ENCODE data around the gene MAGEF1. TPM values are rescaled to one million over a fixed set of nuclear protein-coding genes. Genes with fewer than 3 reads are reported as not detected.

MAGEF1 gene
- total and polyA plus RNA-seq, 2 donors from 2014 or later = 37.9 to 50.0 TPM

GRCh38 chr3:184760337-184761074 is 48.6 kb upstream of the MAGEF1 start:
- H3K4me3 ChIP-seq (ENCODE audit: low read length in 3 of 3) = no peak overlapping the region
- peaks cover 0 to 16% (median 2%) of the 10 kb centered on the region in 3 donors for H3K4me1 ChIP-seq (ENCODE audit: control insufficient read depth in 2 of 3, insufficient read depth in 2 of 3, low read depth in 1 of 3, low read length in 3 of 3)
- no peaks in the 10 kb centered on the region for H3K27me3 ChIP-seq (ENCODE audit: control insufficient read depth, insufficient read depth, low read length)
- no peak overlapping the region for H3K27ac ChIP-seq (ENCODE audit: low read depth in 2 of 2, low read length in 2 of 2)
- intact Hi-C loops (cut with DNase I) = no loop called here
- no peak for FAIRE-seq
- H3K36me3 ChIP-seq (ENCODE audit: control insufficient read depth in 2 of 3, insufficient read depth in 3 of 3, low read length in 3 of 3) = no peaks in the 10 kb centered on the region
- peak in 1 of 5 donors; percentile 22 for DNase-seq
- H3K9me3 ChIP-seq (ENCODE audit: control insufficient read depth in 2 of 3, insufficient read depth in 1 of 3, low read length in 3 of 3) = no peaks in the 10 kb centered on the region
- no peak overlapping the region for H3K9ac ChIP-seq (ENCODE audit: low read length in 3 of 3)
- TF ChIP-seq, protein P1, sequence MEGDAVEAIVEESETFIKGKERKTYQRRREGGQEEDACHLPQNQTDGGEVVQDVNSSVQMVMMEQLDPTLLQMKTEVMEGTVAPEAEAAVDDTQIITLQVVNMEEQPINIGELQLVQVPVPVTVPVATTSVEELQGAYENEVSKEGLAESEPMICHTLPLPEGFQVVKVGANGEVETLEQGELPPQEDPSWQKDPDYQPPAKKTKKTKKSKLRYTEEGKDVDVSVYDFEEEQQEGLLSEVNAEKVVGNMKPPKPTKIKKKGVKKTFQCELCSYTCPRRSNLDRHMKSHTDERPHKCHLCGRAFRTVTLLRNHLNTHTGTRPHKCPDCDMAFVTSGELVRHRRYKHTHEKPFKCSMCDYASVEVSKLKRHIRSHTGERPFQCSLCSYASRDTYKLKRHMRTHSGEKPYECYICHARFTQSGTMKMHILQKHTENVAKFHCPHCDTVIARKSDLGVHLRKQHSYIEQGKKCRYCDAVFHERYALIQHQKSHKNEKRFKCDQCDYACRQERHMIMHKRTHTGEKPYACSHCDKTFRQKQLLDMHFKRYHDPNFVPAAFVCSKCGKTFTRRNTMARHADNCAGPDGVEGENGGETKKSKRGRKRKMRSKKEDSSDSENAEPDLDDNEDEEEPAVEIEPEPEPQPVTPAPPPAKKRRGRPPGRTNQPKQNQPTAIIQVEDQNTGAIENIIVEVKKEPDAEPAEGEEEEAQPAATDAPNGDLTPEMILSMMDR (IDR thresholded peaks at IDR 0.05; ENCODE audit: borderline replicate concordance, extremely low read depth, insufficient read depth) = no peak

- no peak for FAIRE-seq
These were observed 47.9 kb upstream of the MAGEF1 start for GRCh38 chr3:184759666-184760200.

DNA sequence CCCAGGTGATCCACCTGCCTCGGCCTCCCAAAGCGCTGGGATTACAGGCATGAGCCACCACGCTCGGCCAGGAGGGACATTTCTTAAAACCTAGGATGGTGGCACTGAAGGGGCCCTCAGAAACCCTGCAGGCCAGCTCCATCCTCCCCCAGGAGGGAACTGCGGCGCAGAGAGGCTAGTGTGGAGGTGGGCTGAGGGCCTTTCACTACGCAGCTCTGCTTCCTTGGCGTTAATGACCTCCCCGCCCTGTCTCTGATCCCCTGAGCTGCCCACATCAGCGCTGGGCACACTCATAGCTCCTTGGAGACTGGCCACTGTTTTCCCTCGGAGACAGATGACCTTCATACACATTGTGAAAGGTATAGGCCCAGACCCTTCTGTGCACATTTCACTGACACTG is 46.2 kb upstream of the MAGEF1 start:
- Histone ChIP-seq H3K4me3 (ENCODE audit: low read length in 3 of 3) (no peak overlapping the region), H3K27ac (ENCODE audit: low read depth in 2 of 2, low read length in 2 of 2) (no peak overlapping the region), H3K27me3 (ENCODE audit: control insufficient read depth, insufficient read depth, low read length) (no peaks in the 10 kb centered on the region), H3K36me3 (ENCODE audit: control insufficient read depth in 2 of 3, insufficient read depth in 3 of 3, low read length in 3 of 3) (no peaks in the 10 kb centered on the region), H3K9ac (ENCODE audit: low read length in 3 of 3) (no peak overlapping the region), H3K9me3 (ENCODE audit: control insufficient read depth in 2 of 3, insufficient read depth in 1 of 3, low read length in 3 of 3) (no peaks in the 10 kb centered on the region), H3K4me1 (ENCODE audit: control insufficient read depth in 2 of 3, insufficient read depth in 2 of 3, low read depth in 1 of 3, low read length in 3 of 3) (peaks cover 0 to 17% (median 2%) of the 10 kb centered on the region in 3 donors)
- TF ChIP-seq, protein P1 (IDR thresholded peaks at IDR 0.05; ENCODE audit: borderline replicate concordance, extremely low read depth, insufficient read depth) = no peak
- intact Hi-C loops (cut with DNase I) = no loop called here
- DNase-seq (peak in 1 of 5 donors; percentile 50), FAIRE-seq (no peak)

More at GRCh38 chr3:184759666-184760200, 47.9 kb upstream of the MAGEF1 start:
- intact Hi-C loops (cut with DNase I) = no loop called here
- peak in 1 of 5 donors; percentile 41 for DNase-seq
- no peak overlapping the region for H3K9ac ChIP-seq (ENCODE audit: low read length in 3 of 3)
- no peaks in the 10 kb centered on the region for H3K27me3 ChIP-seq (ENCODE audit: control insufficient read depth, insufficient read depth, low read length)
- H3K9me3 ChIP-seq (ENCODE audit: control insufficient read depth in 2 of 3, insufficient read depth in 1 of 3, low read length in 3 of 3) = no peaks in the 10 kb centered on the region
- H3K27ac ChIP-seq (ENCODE audit: low read depth in 2 of 2, low read length in 2 of 2) = no peak overlapping the region
- peaks cover 0 to 17% (median 2%) of the 10 kb centered on the region in 3 donors for H3K4me1 ChIP-seq (ENCODE audit: control insufficient read depth in 2 of 3, insufficient read depth in 2 of 3, low read depth in 1 of 3, low read length in 3 of 3)
- H3K36me3 ChIP-seq (ENCODE audit: control insufficient read depth in 2 of 3, insufficient read depth in 3 of 3, low read length in 3 of 3) = no peaks in the 10 kb centered on the region
- TF ChIP-seq, protein P1 (IDR thresholded peaks at IDR 0.05; ENCODE audit: borderline replicate concordance, extremely low read depth, insufficient read depth) = no peak
- no peak overlapping the region for H3K4me3 ChIP-seq (ENCODE audit: low read length in 3 of 3)
